ENCODE results near the gene GGPS1. TPM values are rescaled to one million over a fixed set of nuclear protein-coding genes. Genes with fewer than 3 reads are reported as not detected.

Gene GGPS1
- total RNA-seq, 1 experiment from 2014 or later, result 37.7 TPM

Other genes starting within 250 kb of the GGPS1 start
- gene TOMM20, start 199.7 kb upstream of the GGPS1 start, total RNA-seq (2014; rRNA removed; shearing (Covaris generic)), result 68.8 and 74.9 TPM in 2 replicates
- gene RBM34, start 167.3 kb upstream of the GGPS1 start, total RNA-seq (2014; rRNA removed; shearing (Covaris generic)), result 68.7 and 70.0 TPM in 2 replicates
- 13.2 and 16.9 TPM in 2 replicates for gene ARID4B, start 391 bp upstream of the GGPS1 start, total RNA-seq (2014; rRNA removed; shearing (Covaris generic))
- gene TBCE, start 38.9 kb downstream of the GGPS1 start, total RNA-seq (2014; rRNA removed; shearing (Covaris generic)), result 18.1 and 20.3 TPM in 2 replicates
- gene B3GALNT2, start 175.9 kb downstream of the GGPS1 start, total RNA-seq (2014; rRNA removed; shearing (Covaris generic)), result 23.5 and 23.8 TPM in 2 replicates